ENCODE results near the gene COLGALT1. TPM values are rescaled to one million over a fixed set of nuclear protein-coding genes. Genes with fewer than 3 reads are reported as not detected.

COLGALT1 gene
- total RNA-seq, 2 experiments from 2014 or later = 74.6 to 75.0 TPM

- H3K4me3 Mint-ChIP-seq = no peak overlapping the region
- CTCF ChIA-PET = no interaction called here
- no peaks in the 10 kb centered on the region for H3K27me3 Mint-ChIP-seq (ENCODE audit: low read depth)
- POLR2A ChIA-PET = no interaction called here
- no peak for ATAC-seq
- H3K9me3 Mint-ChIP-seq (ENCODE audit: insufficient read depth) = no peaks in the 10 kb centered on the region
- no peaks in the 10 kb centered on the region for H3K36me3 Mint-ChIP-seq (ENCODE audit: low read depth)
- peaks cover under 1% of the 10 kb centered on the region for H3K4me1 Mint-ChIP-seq (ENCODE audit: low read depth)
- H3K27ac Mint-ChIP-seq = no peak overlapping the region
- DNase-seq = no peak
Measured at GRCh38 chr19:17627921-17628320, 72.5 kb downstream of the COLGALT1 start.

GRCh38 chr19:17629760-17630159, 74.3 kb downstream of the COLGALT1 start:
- no peak overlapping the region for H3K4me3 Mint-ChIP-seq
- H3K36me3 Mint-ChIP-seq (ENCODE audit: low read depth) = no peaks in the 10 kb centered on the region
- H3K9me3 Mint-ChIP-seq (ENCODE audit: insufficient read depth) = no peaks in the 10 kb centered on the region
- no peak overlapping the region for H3K27ac Mint-ChIP-seq
- ChIA-PET POLR2A (no interaction called here), CTCF (no interaction called here)
- ATAC-seq (no peak), DNase-seq (no peak)
- no peaks in the 10 kb centered on the region for H3K4me1 Mint-ChIP-seq (ENCODE audit: low read depth)
- H3K27me3 Mint-ChIP-seq (ENCODE audit: low read depth) = no peaks in the 10 kb centered on the region

GRCh38 chr19:17632577-17632976, 77.1 kb downstream of the COLGALT1 start:
- Mint-ChIP-seq H3K27ac (no peak overlapping the region), H3K27me3 (ENCODE audit: low read depth) (peaks cover 3% of the 10 kb centered on the region), H3K36me3 (ENCODE audit: low read depth) (no peaks in the 10 kb centered on the region), H3K4me3 (no peak overlapping the region), H3K4me1 (ENCODE audit: low read depth) (no peaks in the 10 kb centered on the region), H3K9me3 (ENCODE audit: insufficient read depth) (no peaks in the 10 kb centered on the region)
- ATAC-seq (no peak), DNase-seq (no peak)
- ChIA-PET CTCF (no interaction called here), POLR2A (no interaction called here)

Other genes starting within 250 kb of the COLGALT1 start
- 100 to 1,000 TPM; 112 to 126 TPM for gene MRPL34, start 249.8 kb upstream of the COLGALT1 start, total RNA-seq
- gene DDA1, start 246.1 kb upstream of the COLGALT1 start, total RNA-seq = 10 to 100 TPM; 44.6 to 49.8 TPM
- gene ANO8, start 220.8 kb upstream of the COLGALT1 start, total RNA-seq = 10 to 100 TPM; 13.6 to 16.4 TPM
- gene GTPBP3, start 218.1 kb upstream of the COLGALT1 start, total RNA-seq = 10 to 100 TPM; 38.6 to 39.4 TPM
- under 1 TPM in 1 of 2 experiments, not detected in 1; 0.11 TPM for gene PLVAP, start 178.3 kb upstream of the COLGALT1 start, total RNA-seq
- 1 to 10 TPM; 4.7 to 4.8 TPM for gene CCDC194, start 161.5 kb upstream of the COLGALT1 start, total RNA-seq
- gene BST2, start 150.0 kb upstream of the COLGALT1 start, total RNA-seq = 100 to 1,000 TPM; 222 to 230 TPM
- gene MVB12A, start 135.6 kb upstream of the COLGALT1 start, total RNA-seq = 10 to 100 TPM; 36.6 to 40.3 TPM
- not detected for gene TMEM221, start 107.0 kb upstream of the COLGALT1 start, total RNA-seq
- not detected for gene NXNL1, start 94.7 kb upstream of the COLGALT1 start, total RNA-seq
- 1 to 10 TPM; 7.3 to 7.4 TPM for gene SLC27A1, start 85.1 kb upstream of the COLGALT1 start, total RNA-seq
- gene PGLS, start 44.0 kb upstream of the COLGALT1 start, total RNA-seq = 10 to 100 TPM; 94.0 to 99.9 TPM
- gene UNC13A, start 132.7 kb downstream of the COLGALT1 start, total RNA-seq = under 1 TPM; 0.03 TPM
- 10 to 100 TPM; 79.0 to 83.8 TPM for gene MAP1S, start 163.8 kb downstream of the COLGALT1 start, total RNA-seq
- gene FCHO1, start 195.8 kb downstream of the COLGALT1 start, total RNA-seq = 10 to 100 TPM; 55.0 to 58.1 TPM
- gene B3GNT3, start 239.5 kb downstream of the COLGALT1 start, total RNA-seq = under 1 TPM in 1 of 2 experiments, not detected in 1; 0.13 TPM

All from activated CD8-positive, alpha-beta T cell treated with anti-CD3 and anti-CD28 coated beads, Interleukin-2, amount 10 ng/mL, durations not matched to agents 7 days and 5 days (primary cell).